ENCODE results near the gene CTSH. TPM values are rescaled to one million over a fixed set of nuclear protein-coding genes. Genes with fewer than 3 reads are reported as not detected.

Gene CTSH
- total RNA-seq, 3 donors from 2014 or later = 29.6 to 57.4 (median 53.8) TPM

- H3K36me3 ChIP-seq (ENCODE audit: low read depth) = no peaks in the 10 kb centered on the region
- no peaks in the 10 kb centered on the region for H3K4me1 ChIP-seq (ENCODE audit: low read depth)
- TF ChIP-seq CTCF (IDR thresholded peaks at IDR 0.05) = no peak
- H3K9me3 ChIP-seq = no peaks in the 10 kb centered on the region
- intact Hi-C loops (cut with DNase I, micrococcal nuclease) = no loop called here
- DNase-seq = no peak
- ATAC-seq = no peak
- no peak overlapping the region for H3K4me3 ChIP-seq
These were observed 10.2 kb downstream of the CTSH start for GRCh38 chr15:78934655-78935023.

- ATAC-seq (no peak), DNase-seq (peak in 1 of 3 donors; percentile 57)
- intact Hi-C loops (cut with DNase I, micrococcal nuclease) = no loop called here
- Histone ChIP-seq H3K36me3 (ENCODE audit: low read depth) (no peaks in the 10 kb centered on the region), H3K4me3 (no peak overlapping the region), H3K9me3 (no peaks in the 10 kb centered on the region), H3K4me1 (ENCODE audit: low read depth) (no peaks in the 10 kb centered on the region)
- no peak for TF ChIP-seq CTCF (IDR thresholded peaks at IDR 0.05)
These were observed 10.8 kb downstream of the CTSH start for GRCh38 chr15:78933823-78934654.

GRCh38 chr15:78933187-78933822 lies 11.5 kb downstream of the CTSH start:
- H3K36me3 ChIP-seq (ENCODE audit: low read depth) = no peaks in the 10 kb centered on the region

GRCh38 chr15:78932258-78932808 lies 12.5 kb downstream of the CTSH start:
- ATAC-seq = no peak
- intact Hi-C loops (cut with DNase I, micrococcal nuclease) = no loop called here

More at GRCh38 chr15:78933187-78933822, 11.5 kb downstream of the CTSH start:
- H3K9me3 ChIP-seq = no peaks in the 10 kb centered on the region
- DNase-seq (no peak), ATAC-seq (no peak)
- no peaks in the 10 kb centered on the region for H3K4me1 ChIP-seq (ENCODE audit: low read depth)
- TF ChIP-seq CTCF (IDR thresholded peaks at IDR 0.05) = no peak
- no peak overlapping the region for H3K4me3 ChIP-seq
- intact Hi-C loops (cut with DNase I, micrococcal nuclease) = no loop called here

More at GRCh38 chr15:78932258-78932808, 12.5 kb downstream of the CTSH start:
- Histone ChIP-seq H3K9me3 (no peaks in the 10 kb centered on the region), H3K36me3 (ENCODE audit: low read depth) (no peaks in the 10 kb centered on the region), H3K4me3 (no peak overlapping the region), H3K4me1 (ENCODE audit: low read depth) (no peaks in the 10 kb centered on the region)
- TF ChIP-seq CTCF (IDR thresholded peaks at IDR 0.05) = no peak
- no peak for DNase-seq

All from mucosa of descending colon (tissue), 3 donors.